ENCODE measurements around the gene BTBD8. TPM values are rescaled to one million over a fixed set of nuclear protein-coding genes. Genes with fewer than 3 reads are reported as not detected.

Gene BTBD8
- total RNA-seq (2022; extraction: Qiagen RNA extraction), result 0.39 to 0.86 TPM (median 0.55 TPM) in 5 replicates

GRCh38 chr1:92080128-92080985, at the start of gene BTBD8:
BTBD8 (plus strand) TSS chr1:92080345; CDS start chr1:92080572, 227 bp downstream.

DNA sequence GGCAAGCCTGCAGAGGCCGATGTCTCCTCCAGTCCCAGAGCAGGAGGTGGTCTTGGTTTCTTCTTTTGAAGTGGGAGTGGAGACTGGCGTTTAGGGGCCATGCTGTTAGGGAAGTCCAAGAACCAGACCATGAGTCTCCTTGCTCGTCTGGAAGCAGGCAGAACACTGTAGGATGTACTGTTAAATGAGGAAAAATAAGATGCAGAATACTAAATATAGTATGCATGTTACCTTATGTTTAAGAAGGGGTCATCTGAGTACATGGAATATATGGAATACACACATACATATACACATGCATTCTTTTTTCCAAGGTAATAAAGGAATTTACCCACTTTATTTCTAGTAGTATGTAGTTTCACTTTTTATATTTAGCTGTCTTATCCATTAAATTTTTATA, 4.8 kb upstream of the BTBD8 start, which contains the start of gene SETSIP:
Gene SETSIP (minus strand): TSS at position 101 of the 400 bp plus-strand sequence. CDS start 0 bp downstream, at position 101.

GRCh38 chr1:92217721-92218120, 137.6 kb downstream of the BTBD8 start, which contains the start of gene C1orf146:
C1orf146 (plus strand) TSS chr1:92217915; CDS start chr1:92231421, 13,506 bp downstream.

Other genes starting within 250 kb of the BTBD8 start
- gene TGFBR3, start 194.2 kb upstream of the BTBD8 start, total RNA-seq (2022; extraction: Qiagen RNA extraction), result 6.7 to 9.8 TPM (median 7.9 TPM) in 5 replicates
- gene BRDT, start 130.9 kb upstream of the BTBD8 start, total RNA-seq (2022; extraction: Qiagen RNA extraction), result not detected in 5 replicates
- gene EPHX4, start 50.4 kb upstream of the BTBD8 start, total RNA-seq (2022; extraction: Qiagen RNA extraction), result 0.54 to 0.81 TPM (median 0.61 TPM) in 5 replicates
- gene SETSIP, start 4.9 kb upstream of the BTBD8 start, total RNA-seq (2022; extraction: Qiagen RNA extraction), result 0.11 TPM in 1 of 5 replicates, not detected in the others
- gene C1orf146, start 137.6 kb downstream of the BTBD8 start, total RNA-seq (2022; extraction: Qiagen RNA extraction), result not detected in 5 replicates
- gene GLMN, start 218.6 kb downstream of the BTBD8 start, total RNA-seq (2022; extraction: Qiagen RNA extraction), result 4.6 to 7.6 TPM (median 7.3 TPM) in 5 replicates
- gene RPAP2, start 218.7 kb downstream of the BTBD8 start, total RNA-seq (2022; extraction: Qiagen RNA extraction), result 6.9 to 11.7 TPM (median 10.6 TPM) in 5 replicates